GM18505 (cell line): ENCODE results near the gene SLC6A20.
"Not testable (repeated sequence)": the region's sequence is repeated elsewhere in the genome, so short reads cannot be mapped to it uniquely, and the experiment has no call there.

ENCODE experiments used
- ATAC-seq: cut with Tn5 transposase; IDR thresholded peaks from one replicate; pipeline ENCODE4 v1.9.1; 2021; ENCODE audit not compliant: unreplicated experiment
- POLR2A ChIP-seq: IDR thresholded peaks from 4 replicates; pipeline ENCODE4 v1.6.1; 2011; ENCODE audit warnings: borderline replicate concordance; ENCODE audit not compliant: insufficient read depth, insufficient read length; ENCODE audit errors: extremely low read depth

Gene SLC6A20

DNA sequence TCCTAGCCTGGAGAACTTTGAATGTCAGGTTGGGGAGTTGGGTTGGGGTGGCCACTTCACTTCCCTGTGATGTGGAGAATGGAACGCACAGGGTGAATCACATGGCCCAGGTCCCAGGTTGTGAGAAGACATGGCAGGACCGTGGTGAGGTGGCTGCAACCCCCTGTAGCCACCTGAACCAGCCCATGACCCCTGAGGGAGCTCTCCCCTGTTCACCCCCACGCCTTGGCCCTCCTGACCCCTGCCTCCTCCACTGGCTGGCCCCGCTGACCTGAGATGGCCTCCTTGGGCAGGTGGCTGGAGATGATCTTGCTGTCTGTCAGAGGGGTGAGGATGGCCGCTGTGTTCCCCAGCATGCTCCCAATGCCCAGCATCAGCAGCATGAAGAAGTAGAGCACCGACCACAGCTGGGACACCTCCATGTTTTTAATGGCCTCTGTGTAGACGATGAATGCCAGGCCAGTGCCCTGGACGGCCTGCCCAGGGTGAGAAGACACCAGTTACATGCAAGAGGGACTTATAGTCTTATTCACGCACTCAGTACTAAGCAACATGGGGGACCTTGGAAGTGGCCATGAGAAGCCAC lies 31.0 kb downstream of the SLC6A20 start:
- TF ChIP-seq POLR2A, result no peak
- ATAC-seq, result no peak

GRCh38 chr3:45763303-45763675 lies 33.0 kb downstream of the SLC6A20 start:
- TF ChIP-seq POLR2A, result no peak
- ATAC-seq, result no peak

DNA sequence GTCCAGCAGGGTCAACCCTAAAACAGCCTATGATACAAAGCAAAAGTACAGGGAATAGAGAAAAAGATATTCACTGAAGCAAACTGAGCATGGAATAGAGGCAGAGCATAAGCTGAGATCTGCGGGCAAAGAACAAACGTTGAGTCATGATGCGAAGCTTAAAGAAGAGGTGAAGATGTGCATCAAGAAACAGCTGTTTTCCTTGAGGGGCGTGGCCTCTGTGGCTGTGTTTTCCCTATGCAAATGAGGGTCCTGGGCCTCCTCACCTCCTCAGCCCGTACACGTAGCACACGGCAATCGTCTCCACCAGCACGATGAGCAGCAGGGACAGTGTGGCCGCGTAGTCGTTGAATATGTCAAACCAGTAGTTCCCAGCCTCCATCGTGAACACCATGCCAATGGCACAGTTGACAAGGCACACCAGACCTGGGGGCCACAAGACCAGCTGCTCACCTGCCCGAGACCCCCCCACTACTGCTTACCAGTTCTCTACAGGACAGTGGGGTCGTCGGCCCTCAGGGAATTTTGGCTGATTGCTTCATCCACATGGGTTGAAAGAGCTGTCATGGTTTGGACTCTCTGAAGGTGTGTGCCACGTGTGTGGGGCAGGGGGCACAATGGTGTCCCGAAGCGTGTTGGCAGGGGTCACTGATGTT lies 33.6 kb downstream of the SLC6A20 start:
- TF ChIP-seq POLR2A, result no peak
- ATAC-seq, result no peak

GRCh38 chr3:45761831-45762230 lies 34.5 kb downstream of the SLC6A20 start:
- no peak for TF ChIP-seq POLR2A
- ATAC-seq, result no peak

DNA sequence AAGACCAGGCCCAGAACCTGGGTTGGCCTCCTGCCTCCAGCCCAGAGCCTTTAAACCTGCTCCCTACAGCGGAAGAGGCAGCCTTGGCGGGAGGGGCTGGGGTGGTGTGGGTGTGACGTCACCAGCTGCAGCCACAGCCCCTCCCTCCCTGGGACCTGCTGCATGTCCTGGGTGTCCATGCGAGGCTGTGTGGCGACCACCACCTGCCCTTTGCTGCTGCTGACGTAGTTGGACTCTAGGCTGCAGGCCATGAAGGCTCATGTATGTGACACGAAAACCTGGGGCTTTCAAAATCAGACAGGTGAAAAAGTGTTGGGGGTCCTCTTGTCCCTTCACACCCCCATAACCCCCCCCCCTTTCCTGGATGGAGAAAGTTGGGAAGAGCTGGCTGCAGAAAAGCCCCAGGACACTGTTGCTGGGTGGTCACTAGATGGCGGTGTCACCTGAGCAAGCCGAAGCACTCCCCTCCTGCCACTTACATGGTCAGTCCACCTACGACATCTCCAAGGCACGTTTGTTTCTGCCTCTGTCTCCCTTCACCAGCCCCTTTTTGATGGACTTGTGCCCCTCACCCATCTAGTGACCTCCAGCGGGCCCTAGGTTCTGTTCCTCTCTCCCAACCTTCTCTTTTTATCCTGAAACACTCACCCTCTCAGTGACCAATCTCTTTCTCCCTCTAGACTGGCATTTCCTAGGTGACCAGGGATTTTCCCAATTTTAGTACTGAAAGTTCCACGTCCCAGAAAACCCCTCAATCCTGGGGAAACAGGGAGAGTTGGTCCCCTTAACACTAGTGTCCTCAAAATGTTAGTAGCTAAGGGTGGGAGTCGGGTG lies 35.2 kb downstream of the SLC6A20 start:
- no peak for ATAC-seq

GRCh38 chr3:45759851-45760250 lies 36.5 kb downstream of the SLC6A20 start:
- TF ChIP-seq POLR2A, result no peak
- no peak for ATAC-seq

More for the DNA sequence above, 35.2 kb downstream of the SLC6A20 start:
- TF ChIP-seq POLR2A, result no peak

GRCh38 chr3:45758871-45759270 lies 37.5 kb downstream of the SLC6A20 start:
- no peak for TF ChIP-seq POLR2A
- no peak for ATAC-seq

GRCh38 chr3:45757141-45757540 lies 39.2 kb downstream of the SLC6A20 start:
- not testable (repeated sequence) for ATAC-seq

- ATAC-seq, result no peak
- TF ChIP-seq POLR2A, result no peak
These were observed 40.3 kb downstream of the SLC6A20 start for GRCh38 chr3:45756055-45756454.

GRCh38 chr3:45754461-45754860 lies 41.9 kb downstream of the SLC6A20 start:
- ATAC-seq, result no peak
- TF ChIP-seq POLR2A, result no peak

DNA sequence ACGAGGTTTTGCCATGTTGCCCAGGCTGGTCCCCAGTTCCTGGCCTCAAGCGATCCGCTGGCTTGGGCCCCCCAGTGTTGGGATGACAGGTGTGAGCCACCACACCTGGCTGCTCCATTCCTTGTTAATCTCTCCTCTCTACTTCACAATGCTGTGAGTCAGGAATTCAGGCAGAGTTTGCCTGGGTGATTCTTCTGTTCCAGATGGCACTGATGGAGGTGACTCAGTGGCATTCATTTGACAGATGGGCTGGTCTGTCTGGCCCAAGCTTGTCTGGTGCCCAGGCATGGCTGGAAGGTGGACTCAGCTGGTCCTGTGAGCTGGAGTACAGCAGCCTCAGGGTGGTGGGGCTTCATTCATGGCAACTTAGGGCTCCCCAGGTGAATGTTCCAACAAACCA lies 43.2 kb downstream of the SLC6A20 start:
- TF ChIP-seq POLR2A, result no peak
- ATAC-seq, result no peak

DNA sequence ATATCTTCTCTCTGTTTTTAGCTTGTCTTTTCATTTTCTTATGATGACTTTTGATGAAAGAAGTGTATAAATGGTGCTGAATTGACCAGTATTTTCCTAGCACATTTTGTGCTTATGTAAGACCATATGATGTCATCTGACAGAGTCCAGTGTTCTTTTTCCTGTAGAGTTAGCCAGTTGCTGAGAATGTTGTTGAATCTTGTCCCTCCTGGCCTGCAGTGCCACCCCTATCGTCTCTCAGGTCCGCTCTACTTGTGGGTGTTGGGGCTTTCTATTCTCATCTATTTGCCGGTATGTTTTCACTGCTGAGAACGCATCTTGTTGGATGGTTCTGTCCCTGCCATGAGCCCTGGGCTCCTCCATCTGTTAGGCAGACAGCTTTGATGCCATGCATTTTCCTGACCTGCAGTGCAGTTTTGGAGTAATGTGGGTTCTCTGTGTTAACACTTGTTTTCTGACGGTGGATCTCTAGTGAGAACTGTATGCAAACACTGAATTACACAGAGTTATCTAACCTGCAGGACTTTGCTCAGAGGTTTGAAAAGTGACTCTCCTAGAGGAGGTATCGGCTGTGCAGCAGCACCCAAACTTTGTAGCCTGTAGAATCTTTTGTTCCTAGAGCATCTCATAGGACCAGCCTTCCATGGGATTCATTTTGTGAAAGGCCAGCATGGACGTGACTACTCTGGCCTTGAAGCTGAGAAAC lies 44.6 kb downstream of the SLC6A20 start:
- TF ChIP-seq POLR2A, result no peak
- no peak for ATAC-seq

DNA sequence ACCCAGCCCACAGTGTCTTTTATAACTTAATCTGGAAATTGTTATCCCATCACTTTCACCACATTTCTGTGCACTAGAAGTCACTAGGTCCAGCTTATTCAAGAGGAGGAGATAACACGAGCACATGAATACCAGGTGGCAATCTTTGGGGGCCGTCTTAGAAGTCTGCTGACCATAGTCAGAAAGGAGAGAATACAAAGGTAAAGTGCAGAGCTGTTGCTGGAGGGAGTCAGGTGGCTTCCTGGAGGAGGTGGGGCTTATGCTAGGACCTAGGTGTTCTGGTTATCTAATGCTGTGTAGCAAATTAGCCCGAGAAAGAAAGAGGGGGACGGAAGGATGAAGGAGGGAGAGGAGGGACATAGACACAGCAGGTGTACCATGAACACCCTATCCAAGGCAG lies 46.5 kb downstream of the SLC6A20 start:
- ATAC-seq, result no peak
- no peak for TF ChIP-seq POLR2A

- ATAC-seq, result not testable (repeated sequence)
These were observed 47.2 kb downstream of the SLC6A20 start for GRCh38 chr3:45749036-45749600.

DNA sequence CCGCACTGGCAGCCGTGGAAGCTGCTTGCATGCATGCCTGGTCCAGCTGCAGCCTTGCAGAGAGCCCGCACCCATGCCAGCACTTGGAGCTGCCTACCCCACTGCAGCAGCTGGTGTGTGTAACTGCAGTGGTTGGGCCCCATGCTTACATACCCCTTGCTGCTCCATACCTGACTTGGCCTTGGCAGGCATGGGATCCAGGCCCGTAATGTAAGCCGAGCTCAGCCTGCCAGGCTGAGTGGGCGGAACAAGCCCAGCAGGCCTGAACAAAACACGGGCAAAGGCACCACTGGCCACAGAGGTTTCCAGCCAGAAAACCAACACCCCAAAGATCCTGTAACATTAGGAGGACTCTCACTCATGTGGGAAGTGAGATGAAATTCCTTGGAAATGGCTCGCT lies 48.3 kb downstream of the SLC6A20 start:
- no peak for TF ChIP-seq POLR2A
- ATAC-seq, result no peak
